Kidney tubule cell (primary cell): ENCODE data around the gene WFDC12.

Experiments
- DNase-seq: peaks from one replicate; pipeline ENCODE4 v3.0.0-alpha.2; 2018; ENCODE audit warnings: low spot score

The WFDC12 gene

GRCh38 chr20:45090481-45090880, 33.8 kb downstream of the WFDC12 start:
- peak; percentile 30 for DNase-seq

- peak; percentile 88 for DNase-seq
These were observed 36.0 kb downstream of the WFDC12 start for GRCh38 chr20:45088247-45088646.

GRCh38 chr20:45087814-45088213, 36.5 kb downstream of the WFDC12 start:
- no peak for DNase-seq

- DNase-seq: peak; percentile 48
These were observed 37.0 kb downstream of the WFDC12 start for GRCh38 chr20:45087097-45087790.

GRCh38 chr20:45085867-45086266, 38.4 kb downstream of the WFDC12 start:
- no peak for DNase-seq

GRCh38 chr20:45085289-45085688, 39.0 kb downstream of the WFDC12 start:
- no peak for DNase-seq

- DNase-seq: no peak
These were observed 41.1 kb downstream of the WFDC12 start for GRCh38 chr20:45083127-45083526.

GRCh38 chr20:45082468-45082867, 41.8 kb downstream of the WFDC12 start:
- no peak for DNase-seq

GRCh38 chr20:45080867-45081624, 43.2 kb downstream of the WFDC12 start:
- no peak for DNase-seq

- no peak for DNase-seq
These were observed 46.7 kb downstream of the WFDC12 start for GRCh38 chr20:45077559-45077958.
